ENCODE results near the gene C17orf67.

The C17orf67 gene

GRCh38 chr17:56762988-56763387 lies 70.7 kb downstream of the C17orf67 start:
- ATAC-seq: no peak
- TF ChIP-seq, protein P1, sequence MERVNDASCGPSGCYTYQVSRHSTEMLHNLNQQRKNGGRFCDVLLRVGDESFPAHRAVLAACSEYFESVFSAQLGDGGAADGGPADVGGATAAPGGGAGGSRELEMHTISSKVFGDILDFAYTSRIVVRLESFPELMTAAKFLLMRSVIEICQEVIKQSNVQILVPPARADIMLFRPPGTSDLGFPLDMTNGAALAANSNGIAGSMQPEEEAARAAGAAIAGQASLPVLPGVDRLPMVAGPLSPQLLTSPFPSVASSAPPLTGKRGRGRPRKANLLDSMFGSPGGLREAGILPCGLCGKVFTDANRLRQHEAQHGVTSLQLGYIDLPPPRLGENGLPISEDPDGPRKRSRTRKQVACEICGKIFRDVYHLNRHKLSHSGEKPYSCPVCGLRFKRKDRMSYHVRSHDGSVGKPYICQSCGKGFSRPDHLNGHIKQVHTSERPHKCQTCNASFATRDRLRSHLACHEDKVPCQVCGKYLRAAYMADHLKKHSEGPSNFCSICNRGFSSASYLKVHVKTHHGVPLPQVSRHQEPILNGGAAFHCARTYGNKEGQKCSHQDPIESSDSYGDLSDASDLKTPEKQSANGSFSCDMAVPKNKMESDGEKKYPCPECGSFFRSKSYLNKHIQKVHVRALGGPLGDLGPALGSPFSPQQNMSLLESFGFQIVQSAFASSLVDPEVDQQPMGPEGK (CRISPR knock-in tag; IDR thresholded peaks at IDR 0.05; ENCODE audit: borderline replicate concordance): no peak
- no peak for TF ChIP-seq SNAI2 (CRISPR knock-in tag; IDR thresholded peaks at IDR 0.05)
- TF ChIP-seq GLIS3 (CRISPR knock-in tag; IDR thresholded peaks at IDR 0.05): no peak
- TF ChIP-seq ZFP30 (CRISPR knock-in tag; IDR thresholded peaks at IDR 0.05): no peak
- no peak for TF ChIP-seq TOX (CRISPR knock-in tag; IDR thresholded peaks at IDR 0.05; ENCODE audit: borderline replicate concordance)
- TF ChIP-seq ZNF565 (CRISPR knock-in tag; conservative IDR thresholded peaks at IDR 0.05; ENCODE audit: low read depth): no peak

DNA sequence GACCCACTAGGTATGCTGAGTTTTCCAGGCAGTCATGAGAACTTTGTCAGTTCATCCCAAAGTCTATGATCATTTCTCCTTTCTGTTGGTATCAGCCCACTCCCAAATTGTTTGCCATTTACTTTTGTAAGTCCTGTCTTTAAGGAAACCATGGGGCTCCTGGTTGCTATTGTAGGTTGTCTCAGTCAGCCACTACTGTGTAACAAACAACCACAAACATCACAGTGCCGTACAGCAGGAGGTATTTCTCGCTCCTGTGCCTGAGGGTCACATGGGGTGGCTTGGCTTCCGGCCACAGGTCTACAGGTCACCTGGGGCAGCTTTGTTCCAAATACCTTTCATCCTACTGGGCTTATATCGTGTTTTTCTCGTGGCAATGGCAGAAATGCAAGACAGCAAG lies 71.6 kb downstream of the C17orf67 start:
- TF ChIP-seq ZFP30 (CRISPR knock-in tag; IDR thresholded peaks at IDR 0.05) (no peak), ZNF565 (CRISPR knock-in tag; conservative IDR thresholded peaks at IDR 0.05; ENCODE audit: low read depth) (no peak), PPARA (CRISPR knock-in tag; IDR thresholded peaks at IDR 0.05; ENCODE audit: borderline replicate concordance) (no peak), GLIS3 (CRISPR knock-in tag; IDR thresholded peaks at IDR 0.05) (no peak), ZNF70 (CRISPR knock-in tag; IDR thresholded peaks at IDR 0.05) (no peak), ZC3H10 (CRISPR knock-in tag; IDR thresholded peaks at IDR 0.05) (no peak), ESRRG (CRISPR knock-in tag; IDR thresholded peaks at IDR 0.05) (no peak), CSDC2 (CRISPR knock-in tag; IDR thresholded peaks at IDR 0.05) (no peak), ARNTL (CRISPR knock-in tag; IDR thresholded peaks at IDR 0.05; ENCODE audit: borderline replicate concordance, low read depth) (no peak), CSRNP3 (CRISPR knock-in tag; IDR thresholded peaks at IDR 0.05) (no peak), SNAI2 (CRISPR knock-in tag; IDR thresholded peaks at IDR 0.05) (no peak), ZFP3 (CRISPR knock-in tag; IDR thresholded peaks at IDR 0.05) (no peak), RARB (CRISPR knock-in tag; IDR thresholded peaks at IDR 0.05) (no peak), TOX (CRISPR knock-in tag; IDR thresholded peaks at IDR 0.05; ENCODE audit: borderline replicate concordance) (no peak), ZNF8 (CRISPR knock-in tag; IDR thresholded peaks at IDR 0.05) (no peak)
- TF ChIP-seq, protein P2, sequence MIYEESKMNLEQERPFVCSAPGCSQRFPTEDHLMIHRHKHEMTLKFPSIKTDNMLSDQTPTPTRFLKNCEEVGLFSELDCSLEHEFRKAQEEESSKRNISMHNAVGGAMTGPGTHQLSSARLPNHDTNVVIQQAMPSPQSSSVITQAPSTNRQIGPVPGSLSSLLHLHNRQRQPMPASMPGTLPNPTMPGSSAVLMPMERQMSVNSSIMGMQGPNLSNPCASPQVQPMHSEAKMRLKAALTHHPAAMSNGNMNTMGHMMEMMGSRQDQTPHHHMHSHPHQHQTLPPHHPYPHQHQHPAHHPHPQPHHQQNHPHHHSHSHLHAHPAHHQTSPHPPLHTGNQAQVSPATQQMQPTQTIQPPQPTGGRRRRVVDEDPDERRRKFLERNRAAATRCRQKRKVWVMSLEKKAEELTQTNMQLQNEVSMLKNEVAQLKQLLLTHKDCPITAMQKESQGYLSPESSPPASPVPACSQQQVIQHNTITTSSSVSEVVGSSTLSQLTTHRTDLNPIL (CRISPR knock-in tag; IDR thresholded peaks at IDR 0.05; ENCODE audit: low read depth): no peak
- TF ChIP-seq, protein P1 (CRISPR knock-in tag; IDR thresholded peaks at IDR 0.05; ENCODE audit: borderline replicate concordance): no peak
- TF ChIP-seq, protein P3, sequence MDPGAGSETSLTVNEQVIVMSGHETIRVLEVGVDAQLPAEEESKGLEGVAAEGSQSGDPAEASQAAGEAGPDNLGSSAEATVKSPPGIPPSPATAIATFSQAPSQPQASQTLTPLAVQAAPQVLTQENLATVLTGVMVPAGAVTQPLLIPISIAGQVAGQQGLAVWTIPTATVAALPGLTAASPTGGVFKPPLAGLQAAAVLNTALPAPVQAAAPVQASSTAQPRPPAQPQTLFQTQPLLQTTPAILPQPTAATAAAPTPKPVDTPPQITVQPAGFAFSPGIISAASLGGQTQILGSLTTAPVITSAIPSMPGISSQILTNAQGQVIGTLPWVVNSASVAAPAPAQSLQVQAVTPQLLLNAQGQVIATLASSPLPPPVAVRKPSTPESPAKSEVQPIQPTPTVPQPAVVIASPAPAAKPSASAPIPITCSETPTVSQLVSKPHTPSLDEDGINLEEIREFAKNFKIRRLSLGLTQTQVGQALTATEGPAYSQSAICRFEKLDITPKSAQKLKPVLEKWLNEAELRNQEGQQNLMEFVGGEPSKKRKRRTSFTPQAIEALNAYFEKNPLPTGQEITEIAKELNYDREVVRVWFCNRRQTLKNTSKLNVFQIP (CRISPR knock-in tag; IDR thresholded peaks at IDR 0.05; ENCODE audit: borderline replicate concordance, low read depth): no peak
- TF ChIP-seq, protein P4, sequence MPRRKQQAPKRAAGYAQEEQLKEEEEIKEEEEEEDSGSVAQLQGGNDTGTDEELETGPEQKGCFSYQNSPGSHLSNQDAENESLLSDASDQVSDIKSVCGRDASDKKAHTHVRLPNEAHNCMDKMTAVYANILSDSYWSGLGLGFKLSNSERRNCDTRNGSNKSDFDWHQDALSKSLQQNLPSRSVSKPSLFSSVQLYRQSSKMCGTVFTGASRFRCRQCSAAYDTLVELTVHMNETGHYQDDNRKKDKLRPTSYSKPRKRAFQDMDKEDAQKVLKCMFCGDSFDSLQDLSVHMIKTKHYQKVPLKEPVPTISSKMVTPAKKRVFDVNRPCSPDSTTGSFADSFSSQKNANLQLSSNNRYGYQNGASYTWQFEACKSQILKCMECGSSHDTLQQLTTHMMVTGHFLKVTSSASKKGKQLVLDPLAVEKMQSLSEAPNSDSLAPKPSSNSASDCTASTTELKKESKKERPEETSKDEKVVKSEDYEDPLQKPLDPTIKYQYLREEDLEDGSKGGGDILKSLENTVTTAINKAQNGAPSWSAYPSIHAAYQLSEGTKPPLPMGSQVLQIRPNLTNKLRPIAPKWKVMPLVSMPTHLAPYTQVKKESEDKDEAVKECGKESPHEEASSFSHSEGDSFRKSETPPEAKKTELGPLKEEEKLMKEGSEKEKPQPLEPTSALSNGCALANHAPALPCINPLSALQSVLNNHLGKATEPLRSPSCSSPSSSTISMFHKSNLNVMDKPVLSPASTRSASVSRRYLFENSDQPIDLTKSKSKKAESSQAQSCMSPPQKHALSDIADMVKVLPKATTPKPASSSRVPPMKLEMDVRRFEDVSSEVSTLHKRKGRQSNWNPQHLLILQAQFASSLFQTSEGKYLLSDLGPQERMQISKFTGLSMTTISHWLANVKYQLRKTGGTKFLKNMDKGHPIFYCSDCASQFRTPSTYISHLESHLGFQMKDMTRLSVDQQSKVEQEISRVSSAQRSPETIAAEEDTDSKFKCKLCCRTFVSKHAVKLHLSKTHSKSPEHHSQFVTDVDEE (CRISPR knock-in tag; IDR thresholded peaks at IDR 0.05): no peak
- no peak for ATAC-seq

- no peak for ATAC-seq
- TF ChIP-seq, protein P4 (CRISPR knock-in tag; IDR thresholded peaks at IDR 0.05): no peak
- TF ChIP-seq ZNF565 (CRISPR knock-in tag; conservative IDR thresholded peaks at IDR 0.05; ENCODE audit: low read depth): no peak
- TF ChIP-seq GLIS3 (CRISPR knock-in tag; IDR thresholded peaks at IDR 0.05): no peak
- TF ChIP-seq, protein P2 (CRISPR knock-in tag; IDR thresholded peaks at IDR 0.05; ENCODE audit: low read depth): no peak
- TF ChIP-seq ISL1 (CRISPR knock-in tag; IDR thresholded peaks at IDR 0.05): no peak
These were observed 72.3 kb downstream of the C17orf67 start for GRCh38 chr17:56761387-56761786.

All from SK-N-SH treated with all-trans-retinoic acid at 6 μM for 48 hours (cell line).